Mucosa of rectum (tissue), 2 donors: ENCODE results near the gene SCEL.

Experiments
- H3K27ac ChIP-seq, 2 donors: one replicate each; pipeline ENCODE4 v1.7.0; 2013; ENCODE audit warnings: inconsistent platforms in 2 of 2, low read depth in 2 of 2, low read length in 2 of 2
- H3K27me3 ChIP-seq, 2 donors: one replicate each; pipeline ENCODE4 v1.7.0; 2013; ENCODE audit warnings: low read length in 2 of 2; ENCODE audit not compliant: control insufficient read depth in 2 of 2, insufficient read depth in 2 of 2
- H3K36me3 ChIP-seq, 2 donors: one replicate each; pipeline ENCODE4 v1.7.0; 2013; ENCODE audit warnings: low read length in 2 of 2; ENCODE audit not compliant: control insufficient read depth in 2 of 2, insufficient read depth in 2 of 2
- H3K4me1 ChIP-seq, 2 donors: one replicate each; pipeline ENCODE4 v1.7.0; 2013; ENCODE audit warnings: low read length in 2 of 2, mild to moderate bottlenecking in 1 of 2; ENCODE audit not compliant: control insufficient read depth in 2 of 2, insufficient read depth in 2 of 2
- H3K4me3 ChIP-seq, 2 donors: one replicate each; pipeline ENCODE4 v1.7.0; 2013; ENCODE audit warnings: low read length in 2 of 2
- H3K9ac ChIP-seq, 2 donors: one replicate each; pipeline ENCODE4 v1.7.0; 2013; ENCODE audit warnings: low read length in 2 of 2, low read depth in 1 of 2, mild to moderate bottlenecking in 1 of 2
- H3K9me3 ChIP-seq, 2 donors: one replicate each; pipeline ENCODE4 v1.7.0; 2013; ENCODE audit warnings: low read length in 2 of 2; ENCODE audit not compliant: control insufficient read depth in 2 of 2
- donor health status: healthy.
- donor health status: Normal muscosa, but diverticular disease.

The SCEL gene

GRCh38 chr13:77532983-77533382, 2.5 kb upstream of the SCEL start:
- no peaks in the 10 kb centered on the region for H3K9me3 ChIP-seq
- H3K4me1 ChIP-seq, result no peaks in the 10 kb centered on the region
- no peaks in the 10 kb centered on the region for H3K36me3 ChIP-seq
- H3K27me3 ChIP-seq, result no peaks in the 10 kb centered on the region
- no peak overlapping the region for H3K9ac ChIP-seq
- H3K27ac ChIP-seq, result no peak overlapping the region
- H3K4me3 ChIP-seq, result no peak overlapping the region

GRCh38 chr13:77533875-77534788, 1.4 kb upstream of the SCEL start:
- no peaks in the 10 kb centered on the region for H3K27me3 ChIP-seq
- no peaks in the 10 kb centered on the region for H3K4me1 ChIP-seq
- no peak overlapping the region for H3K9ac ChIP-seq
- H3K36me3 ChIP-seq, result no peaks in the 10 kb centered on the region
- no peaks in the 10 kb centered on the region for H3K9me3 ChIP-seq
- no peak overlapping the region for H3K27ac ChIP-seq
- H3K4me3 ChIP-seq, result no peak overlapping the region

- no peak overlapping the region for H3K27ac ChIP-seq
- H3K36me3 ChIP-seq, result no peaks in the 10 kb centered on the region
- no peak overlapping the region for H3K4me3 ChIP-seq
Measured at GRCh38 chr13:77536358-77536757, 852 bp downstream of the SCEL start.

GRCh38 chr13:77537289-77537919, 1.9 kb downstream of the SCEL start:
- H3K4me1 ChIP-seq, result no peaks in the 10 kb centered on the region
- no peaks in the 10 kb centered on the region for H3K9me3 ChIP-seq
- H3K36me3 ChIP-seq, result no peaks in the 10 kb centered on the region
- no peaks in the 10 kb centered on the region for H3K27me3 ChIP-seq
- H3K27ac ChIP-seq, result no peak overlapping the region
- H3K4me3 ChIP-seq, result no peak overlapping the region
- no peak overlapping the region for H3K9ac ChIP-seq

More at GRCh38 chr13:77536358-77536757, 852 bp downstream of the SCEL start:
- H3K9ac ChIP-seq, result no peak overlapping the region
- no peaks in the 10 kb centered on the region for H3K27me3 ChIP-seq
- no peaks in the 10 kb centered on the region for H3K4me1 ChIP-seq
- no peaks in the 10 kb centered on the region for H3K9me3 ChIP-seq

GRCh38 chr13:77543711-77544110, 8.2 kb downstream of the SCEL start:
- no peak overlapping the region for H3K4me3 ChIP-seq
- no peaks in the 10 kb centered on the region for H3K36me3 ChIP-seq
- H3K27me3 ChIP-seq, result no peaks in the 10 kb centered on the region
- no peak overlapping the region for H3K27ac ChIP-seq
- H3K9ac ChIP-seq, result no peak overlapping the region
- no peaks in the 10 kb centered on the region for H3K4me1 ChIP-seq
- no peaks in the 10 kb centered on the region for H3K9me3 ChIP-seq

GRCh38 chr13:77544355-77544754, 8.8 kb downstream of the SCEL start:
- Histone ChIP-seq H3K4me1 (no peaks in the 10 kb centered on the region), H3K36me3 (no peaks in the 10 kb centered on the region), H3K27me3 (no peaks in the 10 kb centered on the region), H3K27ac (no peak overlapping the region), H3K9ac (no peak overlapping the region), H3K4me3 (no peak overlapping the region), H3K9me3 (no peaks in the 10 kb centered on the region)

GRCh38 chr13:77544758-77545338, 9.3 kb downstream of the SCEL start:
- no peaks in the 10 kb centered on the region for H3K27me3 ChIP-seq
- no peak overlapping the region for H3K9ac ChIP-seq
- no peak overlapping the region for H3K27ac ChIP-seq
- no peaks in the 10 kb centered on the region for H3K4me1 ChIP-seq
- no peak overlapping the region for H3K4me3 ChIP-seq
- H3K9me3 ChIP-seq, result no peaks in the 10 kb centered on the region
- H3K36me3 ChIP-seq, result no peaks in the 10 kb centered on the region

GRCh38 chr13:77545626-77546412, 10.3 kb downstream of the SCEL start:
- H3K4me3 ChIP-seq, result no peak overlapping the region
- H3K9me3 ChIP-seq, result no peaks in the 10 kb centered on the region
- no peak overlapping the region for H3K9ac ChIP-seq
- H3K27me3 ChIP-seq, result no peaks in the 10 kb centered on the region
- H3K4me1 ChIP-seq, result no peaks in the 10 kb centered on the region
- H3K27ac ChIP-seq, result no peak overlapping the region
- H3K36me3 ChIP-seq, result no peaks in the 10 kb centered on the region

- no peak overlapping the region for H3K9ac ChIP-seq
- H3K36me3 ChIP-seq, result no peaks in the 10 kb centered on the region
- H3K4me3 ChIP-seq, result no peak overlapping the region
- no peaks in the 10 kb centered on the region for H3K4me1 ChIP-seq
- no peaks in the 10 kb centered on the region for H3K27me3 ChIP-seq
- no peak overlapping the region for H3K27ac ChIP-seq
- H3K9me3 ChIP-seq, result no peaks in the 10 kb centered on the region
Measured at GRCh38 chr13:77548095-77548494, 12.6 kb downstream of the SCEL start.
